EH (cell line): ENCODE data around the gene TAF11L7.
"Not testable (repeated sequence)": the region's sequence is repeated elsewhere in the genome, so short reads cannot be mapped to it uniquely, and the experiment has no call there.

Source experiments
- DNase-seq: peaks from one replicate; pipeline ENCODE4 v3.0.0-alpha.2; 2015; ENCODE audit warnings: low read depth

Gene TAF11L7

DNA sequence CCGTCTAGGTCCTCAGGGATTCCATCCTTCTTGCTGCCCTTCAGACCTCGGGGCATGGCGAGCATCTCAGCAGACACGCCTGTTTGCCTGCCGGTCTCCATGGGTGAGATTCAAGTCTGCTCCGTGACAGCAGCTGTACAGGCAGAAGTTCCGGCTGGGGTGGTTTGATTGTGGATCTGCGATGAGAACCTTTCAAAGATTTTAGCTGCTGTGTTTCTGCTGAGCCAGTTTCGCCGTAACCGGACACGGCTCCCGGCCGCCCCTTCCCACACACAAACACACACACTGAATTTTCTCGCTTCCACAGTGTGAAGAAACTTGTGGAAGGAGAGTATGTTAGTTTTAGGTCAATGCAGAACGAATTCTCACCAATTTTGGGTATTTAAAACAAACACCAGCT, at the start of gene TAF11L7:
Gene TAF11L7, minus strand, starts transcription at position 101 of the 400 bp plus-strand sequence.
- not testable (repeated sequence) for DNase-seq

DNA sequence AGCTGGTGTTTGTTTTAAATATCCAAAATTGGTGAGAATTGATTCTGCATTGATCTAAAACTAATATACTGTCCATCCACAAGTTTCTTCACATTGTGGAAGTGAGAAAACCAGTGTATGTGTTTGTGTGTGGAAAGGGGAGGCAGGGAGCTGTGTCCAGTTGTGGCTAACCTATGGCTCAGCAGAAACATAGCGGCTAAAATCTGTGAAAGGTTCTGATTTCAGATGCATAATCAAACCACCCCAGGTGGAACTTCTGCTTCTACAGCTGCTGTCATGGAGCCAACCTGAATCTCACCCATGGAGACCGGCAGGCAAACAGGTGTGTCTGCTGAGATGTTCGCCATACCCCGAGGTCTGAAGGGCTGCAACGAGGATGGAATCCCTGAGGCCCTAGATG, 48.6 kb upstream of the TAF11L7 start, which contains the start of gene TAF11L14:
Gene TAF11L14, plus strand, starts transcription at position 301 of the 400 bp plus-strand sequence.
- DNase-seq, result no peak

DNA sequence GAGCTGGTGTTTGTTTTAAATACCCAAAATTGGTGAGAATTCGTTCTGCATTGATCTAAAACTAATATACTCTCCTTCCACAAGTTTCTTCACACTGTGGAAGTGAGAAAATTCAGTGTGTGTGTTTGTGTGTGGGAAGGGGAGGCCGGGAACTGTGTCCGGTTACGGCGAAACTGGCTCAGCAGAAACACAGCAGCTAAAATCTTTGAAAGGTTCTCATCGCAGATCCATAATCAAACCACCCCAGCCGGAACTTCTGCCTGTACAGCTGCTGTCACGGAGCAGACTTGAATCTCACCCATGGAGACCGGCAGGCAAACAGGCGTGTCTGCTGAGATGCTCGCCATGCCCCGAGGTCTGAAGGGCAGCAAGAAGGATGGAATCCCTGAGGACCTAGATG, 46.2 kb upstream of the TAF11L7 start, which contains the start of gene TAF11L13:
Gene TAF11L13, plus strand, starts transcription at position 301 of the 400 bp plus-strand sequence.
- DNase-seq, result not testable (repeated sequence)

DNA sequence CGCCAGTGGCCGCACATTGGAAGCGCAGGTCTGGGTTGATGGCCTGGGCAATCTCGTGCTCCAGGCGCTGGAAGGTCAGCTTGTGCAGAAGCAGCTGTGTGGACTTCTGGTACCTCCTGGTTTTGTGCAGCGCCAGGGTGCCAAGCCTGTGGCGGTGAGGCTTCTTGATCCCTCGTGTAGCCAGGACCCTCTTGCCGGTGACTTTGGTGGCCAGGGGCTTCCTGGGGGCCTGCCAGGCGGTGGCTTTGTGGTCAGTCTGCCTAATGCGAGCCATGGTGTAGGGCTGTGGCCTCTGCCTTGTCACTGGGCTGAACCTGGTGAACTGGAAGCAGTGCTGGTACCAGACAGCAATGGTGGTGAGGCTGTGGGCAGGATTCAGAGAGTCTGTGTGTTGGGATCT, 40.1 kb upstream of the TAF11L7 start:
- no peak for DNase-seq

DNA sequence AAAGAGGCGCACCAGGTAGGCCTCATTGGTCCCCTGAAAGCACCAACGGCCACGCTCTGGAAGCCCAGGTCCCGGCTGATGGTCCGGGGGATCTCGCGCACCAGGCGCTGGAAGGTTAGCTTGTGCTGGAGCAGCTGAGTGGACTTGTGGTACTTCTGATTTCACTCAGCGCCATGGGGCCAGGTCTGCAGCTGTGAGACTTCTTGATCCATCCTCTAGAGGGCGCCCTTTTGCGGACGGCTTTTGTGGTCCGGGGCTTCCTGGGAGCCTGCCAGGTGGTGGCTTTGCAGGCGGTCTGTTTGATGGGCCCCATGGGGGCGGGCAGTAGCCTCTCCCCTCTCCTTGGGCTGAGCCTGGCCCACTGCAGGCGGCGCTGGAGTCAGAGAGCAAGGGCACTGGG, 35.1 kb upstream of the TAF11L7 start:
- DNase-seq, result no peak

DNA sequence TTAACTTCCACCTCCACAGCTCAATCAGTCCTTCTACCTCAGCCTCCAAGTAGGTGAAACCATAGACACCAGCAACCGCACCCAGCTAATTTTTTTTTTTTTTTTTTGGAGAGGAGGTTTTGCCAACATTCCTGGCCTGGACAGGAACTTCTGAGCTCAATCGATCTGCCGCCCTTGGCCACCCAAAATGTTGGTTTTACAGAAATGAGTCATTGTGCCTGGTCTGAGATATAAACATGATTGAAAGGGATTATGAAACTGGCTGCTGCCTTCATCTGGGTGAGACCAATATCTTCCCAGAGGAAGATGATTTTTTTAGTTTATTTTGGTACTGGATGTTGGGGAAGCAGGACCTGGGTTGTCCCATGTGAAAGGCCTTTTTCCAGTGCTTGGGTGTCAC, 33.8 kb upstream of the TAF11L7 start:
- no peak for DNase-seq

DNA sequence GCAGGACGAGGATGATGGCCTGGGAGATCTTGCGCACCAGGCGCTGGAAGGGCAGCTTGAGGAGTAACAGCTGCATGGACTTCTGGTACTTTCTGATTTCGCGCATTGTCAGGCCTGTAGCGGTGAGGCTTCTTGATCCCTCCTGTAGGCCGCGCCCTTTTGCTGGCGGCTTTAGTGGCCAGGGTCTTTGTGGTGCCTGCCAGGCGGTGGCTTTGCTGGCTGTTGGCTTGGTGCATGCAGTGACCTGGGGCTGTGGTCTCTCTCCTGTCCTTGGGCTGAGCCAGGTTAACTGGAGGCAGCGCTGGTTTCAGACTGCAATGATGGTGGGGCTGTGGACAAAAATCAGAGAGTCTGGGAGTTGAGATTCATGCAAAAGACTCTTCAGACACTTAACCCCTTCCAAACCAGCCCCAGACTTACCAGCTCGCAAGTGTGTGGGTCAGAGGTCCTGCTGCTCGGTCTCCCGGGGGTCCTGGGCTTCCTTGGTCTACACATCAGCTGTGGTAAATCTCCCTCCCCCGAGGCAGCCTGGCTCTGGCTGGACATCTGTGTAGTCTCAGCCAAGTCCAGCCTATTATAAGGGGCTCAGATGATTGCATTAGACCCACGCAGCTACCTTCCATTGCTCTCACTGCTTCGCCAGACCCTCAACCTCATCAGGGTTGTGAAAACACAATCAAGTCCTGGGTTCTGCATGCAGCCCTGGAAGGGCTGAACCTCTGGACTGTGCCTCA, 29.5 kb upstream of the TAF11L7 start:
- DNase-seq, result no peak

DNA sequence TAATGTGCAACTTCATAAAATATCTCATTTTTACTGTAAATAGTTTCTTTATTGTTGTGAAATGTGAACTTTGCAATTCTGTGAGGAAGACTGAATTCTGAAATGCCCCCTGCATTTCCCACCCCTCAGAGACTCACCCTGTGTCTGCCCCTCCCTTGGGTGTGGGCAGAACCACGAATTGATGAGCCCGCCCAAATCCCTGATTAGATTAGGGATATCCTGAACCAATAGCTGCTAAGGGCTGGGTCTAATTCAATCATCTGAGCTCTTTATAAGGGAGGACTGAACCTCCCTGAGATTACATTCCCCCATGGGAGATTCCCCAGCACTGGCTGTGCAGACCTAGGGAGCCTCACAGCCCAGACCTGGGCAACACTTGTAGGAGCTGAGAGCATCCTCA, 24.5 kb upstream of the TAF11L7 start, which contains the start of gene TAF11L12:
Gene TAF11L12, plus strand, starts transcription at position 301 of the 400 bp plus-strand sequence.
- not testable (repeated sequence) for DNase-seq

DNA sequence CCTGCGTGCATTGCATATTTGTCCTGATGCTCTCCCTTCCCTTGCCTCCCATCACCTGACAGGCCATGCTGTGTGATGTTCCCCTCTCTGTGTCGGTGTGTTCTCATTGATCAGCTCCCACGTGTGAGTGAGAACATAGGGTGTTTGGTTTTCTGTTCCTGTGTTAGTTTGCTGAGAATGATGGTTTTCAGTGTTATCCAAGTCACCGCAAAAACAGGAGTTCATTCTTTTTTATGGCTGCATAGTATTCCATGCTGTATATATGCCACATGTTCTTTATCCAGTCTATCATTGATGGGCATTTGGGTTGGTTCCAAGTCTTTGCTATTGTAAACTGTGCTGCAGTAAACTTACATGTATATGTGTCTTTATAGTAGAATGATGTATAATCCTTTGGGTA, 21.9 kb upstream of the TAF11L7 start:
- DNase-seq, result not testable (repeated sequence)

DNA sequence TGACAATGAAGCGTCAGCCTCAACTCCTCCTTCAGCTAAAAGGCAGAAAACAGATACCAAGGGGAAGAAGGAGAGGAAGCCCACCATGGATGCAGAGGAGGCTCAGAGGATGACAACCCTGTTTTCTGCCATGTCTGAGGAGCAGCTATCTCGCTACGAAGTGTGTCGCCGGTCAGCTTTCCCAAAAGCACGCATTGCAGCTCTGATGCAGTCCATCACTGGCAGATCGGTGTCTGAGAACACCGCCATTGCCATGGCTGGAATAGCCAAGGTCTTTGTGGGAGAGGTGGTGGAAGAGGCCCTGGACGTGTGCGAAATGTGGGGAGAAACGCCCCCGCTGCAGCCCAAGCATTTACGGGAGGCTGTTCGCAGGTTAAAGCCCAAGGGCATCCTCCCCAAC, 19.4 kb upstream of the TAF11L7 start:
- DNase-seq, result no peak

DNA sequence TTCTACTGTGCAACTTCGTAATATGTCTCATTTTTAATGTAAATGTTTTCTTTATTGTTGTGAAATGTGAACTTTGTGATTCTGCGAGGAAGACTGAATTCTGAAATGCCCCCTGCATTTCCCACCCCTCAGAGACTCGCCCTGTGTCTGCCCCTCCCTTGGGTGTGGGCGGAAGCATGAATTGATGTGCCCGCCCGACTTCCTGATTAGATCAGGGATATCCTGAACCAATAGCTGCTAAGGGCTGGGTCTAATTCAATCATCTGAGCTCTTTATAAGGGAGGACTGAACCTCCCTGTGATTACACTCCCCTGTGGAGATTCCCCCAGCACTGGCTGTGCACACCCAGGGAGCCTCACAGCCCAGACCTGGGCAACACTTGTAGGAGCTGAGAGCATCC, 18.3 kb upstream of the TAF11L7 start, which contains the start of gene TAF11L11:
Gene TAF11L11, plus strand, starts transcription at position 304 of the 400 bp plus-strand sequence.
- not testable (repeated sequence) for DNase-seq

DNA sequence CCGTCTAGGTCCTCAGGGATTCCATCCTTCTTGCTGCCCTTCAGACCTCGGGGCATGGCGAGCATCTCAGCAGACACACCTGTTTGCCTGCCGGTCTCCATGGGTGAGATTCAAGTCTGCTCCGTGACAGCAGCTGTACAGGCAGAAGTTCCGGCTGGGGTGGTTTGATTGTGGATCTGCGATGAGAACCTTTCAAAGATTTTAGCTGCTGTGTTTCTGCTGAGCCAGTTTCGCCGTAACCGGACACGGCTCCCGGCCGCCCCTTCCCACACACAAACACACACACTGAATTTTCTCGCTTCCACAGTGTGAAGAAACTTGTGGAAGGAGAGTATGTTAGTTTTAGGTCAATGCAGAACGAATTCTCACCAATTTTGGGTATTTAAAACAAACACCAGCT, 12.2 kb upstream of the TAF11L7 start, which contains the start of gene TAF11L10:
Gene TAF11L10, minus strand, starts transcription at position 101 of the 400 bp plus-strand sequence.
- DNase-seq, result not testable (repeated sequence)

DNA sequence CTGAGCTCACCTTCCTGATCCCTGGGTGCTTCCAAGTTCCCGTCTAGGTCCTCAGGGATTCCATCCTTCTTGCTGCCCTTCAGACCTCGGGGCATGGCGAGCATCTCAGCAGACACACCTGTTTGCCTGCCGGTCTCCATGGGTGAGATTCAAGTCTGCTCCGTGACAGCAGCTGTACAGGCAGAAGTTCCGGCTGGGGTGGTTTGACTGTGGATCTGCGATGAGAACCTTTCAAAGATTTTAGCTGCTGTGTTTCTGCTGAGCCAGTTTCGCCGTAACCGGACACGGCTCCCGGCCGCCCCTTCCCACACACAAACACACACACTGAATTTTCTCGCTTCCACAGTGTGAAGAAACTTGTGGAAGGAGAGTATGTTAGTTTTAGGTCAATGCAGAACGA, 8.7 kb upstream of the TAF11L7 start, which contains the start of gene TAF11L9:
Gene TAF11L9, minus strand, starts transcription at position 140 of the 400 bp plus-strand sequence.
- not testable (repeated sequence) for DNase-seq

DNA sequence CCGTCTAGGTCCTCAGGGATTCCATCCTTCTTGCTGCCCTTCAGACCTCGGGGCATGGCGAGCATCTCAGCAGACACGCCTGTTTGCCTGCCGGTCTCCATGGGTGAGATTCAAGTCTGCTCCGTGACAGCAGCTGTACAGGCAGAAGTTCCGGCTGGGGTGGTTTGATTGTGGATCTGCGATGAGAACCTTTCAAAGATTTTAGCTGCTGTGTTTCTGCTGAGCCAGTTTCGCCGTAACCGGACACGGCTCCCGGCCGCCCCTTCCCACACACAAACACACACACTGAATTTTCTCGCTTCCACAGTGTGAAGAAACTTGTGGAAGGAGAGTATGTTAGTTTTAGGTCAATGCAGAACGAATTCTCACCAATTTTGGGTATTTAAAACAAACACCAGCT, 5.3 kb upstream of the TAF11L7 start, which contains the start of gene TAF11L8:
Gene TAF11L8, minus strand, starts transcription at position 101 of the 400 bp plus-strand sequence.
- DNase-seq, result not testable (repeated sequence)
